Stimulated activated CD4-positive, alpha-beta T cell treated with anti-CD3 and anti-CD28 coated beads, Interleukin-4, amount 100 ng/mL, for 48 hours (primary cell): ENCODE measurements around the gene CRCP.

Source experiments
- DNase-seq, 2 donors: peaks; one replicate each; pipeline ENCODE4 v3.0.0-alpha.2; 2020; ENCODE audit warnings: low read depth in 2 of 2

The CRCP gene

GRCh38 chr7:66189695-66190503 lies 75.3 kb downstream of the CRCP start:
- no peak for DNase-seq

GRCh38 chr7:66190504-66190857 lies 75.8 kb downstream of the CRCP start:
- DNase-seq: no peak

- DNase-seq: no peak
Measured at GRCh38 chr7:66193146-66193725, 78.6 kb downstream of the CRCP start.

GRCh38 chr7:66198469-66198868 lies 83.8 kb downstream of the CRCP start:
- no peak for DNase-seq

- DNase-seq: no peak
Measured at GRCh38 chr7:66198956-66199355, 84.3 kb downstream of the CRCP start.

GRCh38 chr7:66202441-66202840 lies 87.8 kb downstream of the CRCP start:
- DNase-seq: no peak
